Neuron (in vitro differentiated cells): Measurements from ENCODE around the gene TENM4.
"Not testable (repeated sequence)": the region's sequence is repeated elsewhere in the genome, so short reads cannot be mapped to it uniquely, and the experiment has no call there.

Experiments used
- H2AFZ ChIP-seq: one replicate; pipeline ENCODE4 v1.6.1; 2013; ENCODE audit warnings: low read depth, mild to moderate bottlenecking, inconsistent platforms, low read length, moderate library complexity
- H3K27me3 ChIP-seq: one replicate; pipeline ENCODE4 v1.6.1; 2013; ENCODE audit warnings: low read length; ENCODE audit not compliant: insufficient read depth
- H3K36me3 ChIP-seq: one replicate; pipeline ENCODE4 v1.6.1; 2013; ENCODE audit warnings: low read length; ENCODE audit not compliant: insufficient read depth
- H3K4me1 ChIP-seq: one replicate; pipeline ENCODE4 v1.6.1; 2013; ENCODE audit warnings: low read length; ENCODE audit not compliant: insufficient read depth
- H3K4me3 ChIP-seq: 2 replicates; pipeline ENCODE4 v1.5.1; 2013; ENCODE audit warnings: mild to moderate bottlenecking, low read length, moderate library complexity
- H3K9me3 ChIP-seq: one replicate; pipeline ENCODE4 v1.6.1; 2013; ENCODE audit warnings: low read length

Gene TENM4

DNA sequence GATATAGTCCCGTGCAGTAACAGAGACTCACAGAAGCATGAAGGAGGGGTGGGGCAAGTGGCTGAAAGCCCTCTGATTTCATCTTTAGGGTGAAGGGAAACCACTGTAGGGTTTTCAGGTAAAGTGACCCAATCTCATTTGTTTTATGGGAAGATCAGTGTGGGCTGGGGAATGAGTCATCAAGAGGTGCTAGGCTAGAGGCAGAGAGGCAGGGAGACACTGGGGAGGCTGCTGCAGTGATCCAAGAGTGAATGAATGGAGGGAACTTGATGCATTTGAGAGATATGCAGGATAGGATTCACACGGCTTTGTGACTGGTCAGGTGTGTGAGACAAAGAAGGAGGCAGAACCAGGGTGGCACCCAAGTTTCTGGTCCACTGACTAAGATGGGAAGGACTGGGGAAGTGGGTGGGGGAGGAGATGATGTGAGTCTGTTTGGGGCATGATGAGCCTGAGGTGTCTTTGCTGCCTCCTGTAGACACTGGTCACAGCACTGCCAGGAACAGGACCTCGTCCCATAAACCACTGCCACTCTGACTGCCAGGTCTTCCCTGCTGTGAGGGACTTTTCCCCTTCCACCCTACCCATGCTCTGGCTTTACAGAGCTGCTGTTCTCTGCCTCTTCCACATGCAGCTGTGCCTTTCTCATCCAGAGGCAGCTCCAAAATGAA, 239.0 kb downstream of the TENM4 start:
- H3K36me3 ChIP-seq: no peaks in the 10 kb centered on the region
- no peaks in the 10 kb centered on the region for H3K27me3 ChIP-seq
- peaks cover 5% of the 10 kb centered on the region for H3K9me3 ChIP-seq
- H3K4me3 ChIP-seq: no peak overlapping the region
- H2AFZ ChIP-seq: no peak overlapping the region
- no peaks in the 10 kb centered on the region for H3K4me1 ChIP-seq

DNA sequence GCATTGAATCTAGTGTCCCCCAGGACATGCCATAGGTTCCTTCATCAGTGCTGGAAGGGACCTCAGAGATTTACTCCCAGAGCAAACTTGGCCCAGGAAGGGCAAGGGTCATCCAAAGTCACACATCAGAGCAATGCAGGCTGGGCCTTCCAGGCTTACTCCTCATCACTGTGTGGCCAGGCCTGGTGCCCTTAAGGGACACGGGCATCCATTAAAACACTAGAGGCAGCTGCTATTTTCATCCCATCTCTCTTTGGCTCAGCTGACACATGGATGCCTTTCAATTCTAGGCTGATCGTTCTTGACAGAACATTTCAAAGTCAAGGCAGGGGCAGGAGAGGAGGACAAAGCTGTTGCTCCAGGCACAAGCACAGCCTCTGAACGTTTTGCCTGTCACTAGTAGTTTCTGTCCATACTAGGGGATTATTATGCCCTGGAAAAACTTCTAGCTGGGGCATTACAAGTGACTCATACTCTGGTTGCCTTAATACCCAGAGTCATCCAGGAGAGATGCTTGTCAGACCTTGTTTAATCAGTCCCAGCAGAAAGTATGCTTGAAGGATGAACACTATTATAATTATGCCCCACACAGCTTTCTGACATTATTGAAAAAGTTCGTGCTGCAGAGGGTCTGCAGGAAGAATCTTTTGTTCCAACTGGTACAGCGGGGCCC, 240.3 kb downstream of the TENM4 start:
- H3K4me1 ChIP-seq: no peaks in the 10 kb centered on the region

GRCh38 chr11:79199729-79200354, 241.0 kb downstream of the TENM4 start:
- H3K36me3 ChIP-seq: no peaks in the 10 kb centered on the region
- H3K9me3 ChIP-seq: peaks cover 7% of the 10 kb centered on the region
- no peak overlapping the region for H3K4me3 ChIP-seq
- no peak overlapping the region for H2AFZ ChIP-seq
- H3K4me1 ChIP-seq: no peaks in the 10 kb centered on the region
- H3K27me3 ChIP-seq: no peaks in the 10 kb centered on the region

More for the DNA sequence above, 240.3 kb downstream of the TENM4 start:
- Histone ChIP-seq H3K36me3 (no peaks in the 10 kb centered on the region), H2AFZ (no peak overlapping the region), H3K27me3 (no peaks in the 10 kb centered on the region), H3K9me3 (peaks cover 5% of the 10 kb centered on the region), H3K4me3 (no peak overlapping the region)

GRCh38 chr11:79198898-79199250, 242.0 kb downstream of the TENM4 start:
- no peaks in the 10 kb centered on the region for H3K27me3 ChIP-seq
- H3K4me1 ChIP-seq: no peaks in the 10 kb centered on the region
- H2AFZ ChIP-seq: no peak overlapping the region
- H3K4me3 ChIP-seq: no peak overlapping the region
- H3K9me3 ChIP-seq: peaks cover 7% of the 10 kb centered on the region
- H3K36me3 ChIP-seq: no peaks in the 10 kb centered on the region

GRCh38 chr11:79198203-79198897, 242.5 kb downstream of the TENM4 start:
- H3K4me1 ChIP-seq: no peaks in the 10 kb centered on the region
- H2AFZ ChIP-seq: no peak overlapping the region
- no peaks in the 10 kb centered on the region for H3K36me3 ChIP-seq
- H3K27me3 ChIP-seq: no peaks in the 10 kb centered on the region
- H3K4me3 ChIP-seq: no peak overlapping the region
- peaks cover 7% of the 10 kb centered on the region for H3K9me3 ChIP-seq

DNA sequence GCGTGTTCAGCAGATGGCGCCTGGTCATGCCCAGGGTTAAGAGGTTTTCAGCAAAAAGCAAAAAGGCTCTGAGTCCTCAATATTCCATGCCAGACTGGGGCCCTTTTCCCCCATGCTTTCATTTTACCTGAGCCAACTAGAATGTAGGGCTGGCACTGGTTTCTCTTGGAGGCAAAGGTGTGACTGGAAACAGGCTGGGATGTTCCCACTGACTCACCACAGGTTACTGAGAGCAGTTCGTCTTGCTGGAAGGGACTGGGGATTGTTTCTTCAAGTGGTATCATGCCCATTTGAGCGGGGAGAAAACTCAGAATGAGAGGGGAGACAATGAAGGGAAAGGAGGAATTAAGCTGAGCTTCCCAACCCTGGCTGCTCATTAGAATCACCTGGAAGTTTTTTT, 243.9 kb downstream of the TENM4 start:
- Histone ChIP-seq H3K4me3 (no peak overlapping the region), H3K4me1 (no peaks in the 10 kb centered on the region)

DNA sequence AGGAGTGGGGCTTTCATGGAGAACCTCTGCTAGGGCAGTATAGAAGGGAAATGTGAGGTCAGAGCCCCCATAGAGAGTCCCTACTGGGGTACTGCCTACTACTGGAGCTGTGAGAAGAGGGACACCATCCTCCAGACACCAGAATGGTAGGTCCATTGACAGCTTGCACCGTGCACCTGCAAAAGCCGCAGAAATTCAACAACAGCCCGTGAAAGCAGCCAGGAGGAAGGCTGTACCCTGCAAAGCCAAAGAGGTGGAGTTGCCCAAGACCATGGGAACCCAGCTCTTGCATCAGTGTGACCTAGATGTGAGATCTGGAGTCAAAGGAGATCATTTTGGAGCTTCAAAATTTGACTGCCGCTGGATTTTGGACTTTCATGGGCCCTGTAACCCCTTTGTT, 245.6 kb downstream of the TENM4 start:
- H3K27me3 ChIP-seq: no peaks in the 10 kb centered on the region
- no peaks in the 10 kb centered on the region for H3K4me1 ChIP-seq
- H3K9me3 ChIP-seq: peaks cover 6% of the 10 kb centered on the region
- H3K36me3 ChIP-seq: no peaks in the 10 kb centered on the region
- H2AFZ ChIP-seq: no peak overlapping the region
- H3K4me3 ChIP-seq: no peak overlapping the region

More for the DNA sequence above, 243.9 kb downstream of the TENM4 start:
- Histone ChIP-seq H3K9me3 (peaks cover 9% of the 10 kb centered on the region), H2AFZ (no peak overlapping the region), H3K27me3 (no peaks in the 10 kb centered on the region), H3K36me3 (no peaks in the 10 kb centered on the region)

DNA sequence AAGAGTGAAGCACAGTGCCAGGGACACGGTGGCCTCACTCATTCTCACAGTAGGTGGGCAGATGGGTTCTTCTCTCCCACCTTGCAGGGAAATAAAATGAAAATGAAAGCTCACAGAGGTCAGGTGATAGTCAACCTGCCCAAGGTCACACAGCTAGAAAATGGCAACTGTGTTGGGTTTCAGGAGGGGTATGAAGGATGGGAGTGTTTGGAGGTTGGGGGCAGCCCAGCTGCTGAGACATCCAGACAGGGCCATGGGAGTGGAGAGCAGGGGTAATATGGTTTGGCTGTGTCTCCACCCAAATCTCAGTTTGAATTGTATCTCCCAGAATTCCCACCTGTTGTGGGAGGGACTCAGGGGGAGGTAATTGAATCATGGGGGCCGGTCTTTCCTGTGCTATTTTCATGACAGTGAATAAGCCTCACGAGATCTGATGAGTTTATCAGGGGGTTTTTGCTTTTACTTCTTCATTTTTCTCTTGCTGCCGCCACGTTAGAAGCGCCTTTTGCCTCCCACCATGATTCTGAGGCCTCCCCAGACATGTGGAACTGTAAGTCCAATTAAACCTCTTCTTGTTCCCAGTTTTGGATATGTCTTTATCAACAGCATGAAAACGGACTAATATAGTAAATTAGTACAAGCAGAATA, 247.0 kb downstream of the TENM4 start:
- H3K27me3 ChIP-seq: no peaks in the 10 kb centered on the region
- H3K4me1 ChIP-seq: no peaks in the 10 kb centered on the region
- peaks cover 6% of the 10 kb centered on the region for H3K9me3 ChIP-seq
- no peak overlapping the region for H3K4me3 ChIP-seq
- no peak overlapping the region for H2AFZ ChIP-seq
- H3K36me3 ChIP-seq: no peaks in the 10 kb centered on the region

- no peaks in the 10 kb centered on the region for H3K36me3 ChIP-seq
- H3K4me1 ChIP-seq: no peaks in the 10 kb centered on the region
- H3K9me3 ChIP-seq: peaks cover 6% of the 10 kb centered on the region
- H3K4me3 ChIP-seq: no peak overlapping the region
- H2AFZ ChIP-seq: no peak overlapping the region
- no peaks in the 10 kb centered on the region for H3K27me3 ChIP-seq
Measured at GRCh38 chr11:79192836-79193235, 248.0 kb downstream of the TENM4 start.

- H3K4me3 ChIP-seq, H3K36me3 ChIP-seq, H3K27me3 ChIP-seq, H3K4me1 ChIP-seq, H3K9me3 ChIP-seq, H2AFZ ChIP-seq: not testable (repeated sequence)
Measured at GRCh38 chr11:79191716-79192115, 249.1 kb downstream of the TENM4 start.

DNA sequence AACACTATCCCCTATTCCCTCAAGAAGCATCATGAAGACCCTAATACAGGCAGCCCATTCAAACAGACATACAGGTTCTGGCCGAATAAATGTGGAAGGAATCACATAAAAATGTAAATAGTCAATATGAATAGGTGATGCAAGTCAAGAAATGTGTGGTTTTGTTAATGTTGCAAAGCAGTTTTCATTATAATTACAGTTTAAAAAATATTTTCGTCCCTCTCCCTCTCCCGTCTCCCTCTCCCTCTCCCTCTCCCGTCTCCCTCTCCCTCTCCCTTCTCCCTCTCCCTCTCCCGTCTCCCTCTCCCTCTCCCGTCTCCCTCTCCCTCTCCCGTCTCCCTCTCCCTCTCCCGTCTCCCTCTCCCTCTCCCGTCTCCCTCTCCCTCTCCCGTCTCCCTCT, 250.3 kb downstream of the TENM4 start:
- H3K4me1 ChIP-seq, H3K36me3 ChIP-seq, H3K9me3 ChIP-seq, H3K27me3 ChIP-seq, H3K4me3 ChIP-seq, H2AFZ ChIP-seq: not testable (repeated sequence)

- Histone ChIP-seq H2AFZ (no peak overlapping the region), H3K27me3 (no peaks in the 10 kb centered on the region), H3K9me3 (peaks cover 4% of the 10 kb centered on the region), H3K4me1 (no peaks in the 10 kb centered on the region), H3K4me3 (no peak overlapping the region), H3K36me3 (no peaks in the 10 kb centered on the region)
Measured at GRCh38 chr11:79189601-79190000, 251.2 kb downstream of the TENM4 start.

GRCh38 chr11:79189055-79189454, 251.8 kb downstream of the TENM4 start:
- Histone ChIP-seq H3K9me3 (peaks cover 4% of the 10 kb centered on the region), H3K4me3 (no peak overlapping the region), H3K27me3 (no peaks in the 10 kb centered on the region), H2AFZ (no peak overlapping the region), H3K36me3 (no peaks in the 10 kb centered on the region), H3K4me1 (no peaks in the 10 kb centered on the region)
